Gastroesophageal sphincter (tissue), 3 donors: Measurements from ENCODE around the gene DNAH7.

Experiments
- CTCF ChIP-seq, 4 experiments: fragments of 200-600 bp in 2 of 4; fragments of 450-650 bp in 2 of 4; sonication (generic) in 1 of 4; IDR thresholded peaks; one replicate each; pipeline ENCODE4 v1.5.1; 2017 to 2019; ENCODE audit warnings: antibody characterized with exemption in 4 of 4, mild to moderate bottlenecking in 2 of 4, moderate library complexity in 2 of 4
- EP300 ChIP-seq: sonication (generic); formaldehyde crosslinking; IDR thresholded peaks from one replicate; pipeline ENCODE4 v1.6.1; 2017; ENCODE audit warnings: antibody characterized with exemption, mild to moderate bottlenecking
- POLR2A ChIP-seq, 2 donors: fragments of 450-650 bp; IDR thresholded peaks; one replicate each; pipeline ENCODE4 v1.6.1; 2017; ENCODE audit warnings: antibody characterized with exemption in 2 of 2, mild to moderate bottlenecking in 2 of 2, moderate library complexity in 1 of 2
- POLR2AphosphoS5 ChIP-seq: sonication (generic); formaldehyde crosslinking; IDR thresholded peaks from one replicate; pipeline ENCODE4 v1.6.1; 2017; ENCODE audit warnings: antibody characterized with exemption

GRCh38 chr2:196086517-196087368 lies 18.1 kb upstream of the DNAH7 start:
- TF ChIP-seq CTCF (IDR thresholded peaks at IDR 0.05) (no peak), POLR2A (IDR thresholded peaks at IDR 0.05) (no peak), EP300 (no peak), POLR2AphosphoS5 (no peak)
